ENCODE results near the gene AKAP6.
A peak's percentile ranks its signal among the peaks of the same experiment; 100 is the strongest.

AKAP6 gene

DNA sequence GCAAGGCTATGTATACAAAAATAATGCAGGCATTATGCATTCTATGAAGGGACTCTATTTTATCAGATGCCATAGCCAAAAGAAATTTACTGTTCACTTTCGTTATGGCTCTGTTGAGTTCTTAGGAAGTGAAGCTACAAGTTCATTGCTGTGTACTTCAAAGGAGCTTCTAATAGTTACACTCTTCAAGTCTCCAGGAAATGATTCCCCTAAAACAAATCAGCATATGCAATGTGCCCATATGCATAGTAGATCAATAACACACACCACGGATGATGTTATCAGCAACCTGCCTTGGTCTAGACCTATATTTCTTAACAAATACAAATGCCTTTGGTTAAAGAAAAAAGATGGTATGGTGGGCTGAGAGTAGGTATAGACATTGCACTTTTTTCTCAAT, 83.4 kb downstream of the AKAP6 start:
- DNase-seq (ENCODE audit: low spot score): no peak

DNA sequence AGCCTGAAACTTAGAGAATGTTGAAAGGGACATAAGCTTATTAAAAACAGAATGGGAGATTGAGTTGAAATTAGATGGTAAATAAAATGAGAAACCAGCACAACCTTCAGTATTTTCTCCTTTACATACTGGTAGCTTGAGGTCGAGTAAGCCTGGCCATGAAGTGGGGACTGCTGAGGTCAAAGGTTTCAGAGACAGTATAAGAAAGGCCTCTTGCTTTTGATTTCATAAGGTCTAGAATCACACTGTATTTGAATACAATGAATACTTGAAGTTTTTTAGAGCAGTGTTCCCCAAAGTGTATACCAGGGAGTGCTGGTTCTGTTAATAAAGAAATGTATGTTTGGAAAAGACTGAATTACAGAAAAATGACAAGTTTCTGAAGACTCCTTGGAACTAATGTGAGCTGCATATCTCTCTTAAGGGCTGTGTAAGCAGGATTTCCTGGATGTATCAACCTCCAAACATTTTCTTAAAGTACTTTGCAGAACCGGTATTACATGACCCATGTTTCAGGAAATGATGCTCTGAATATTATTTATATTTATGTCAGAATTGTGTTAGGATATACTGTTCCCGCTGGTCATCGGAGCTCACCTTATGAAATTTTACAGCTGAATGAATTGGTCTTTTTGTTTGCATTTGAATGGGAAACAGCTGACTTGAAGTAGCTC, 85.0 kb downstream of the AKAP6 start:
- DNase-seq (ENCODE audit: low spot score): no peak

DNA sequence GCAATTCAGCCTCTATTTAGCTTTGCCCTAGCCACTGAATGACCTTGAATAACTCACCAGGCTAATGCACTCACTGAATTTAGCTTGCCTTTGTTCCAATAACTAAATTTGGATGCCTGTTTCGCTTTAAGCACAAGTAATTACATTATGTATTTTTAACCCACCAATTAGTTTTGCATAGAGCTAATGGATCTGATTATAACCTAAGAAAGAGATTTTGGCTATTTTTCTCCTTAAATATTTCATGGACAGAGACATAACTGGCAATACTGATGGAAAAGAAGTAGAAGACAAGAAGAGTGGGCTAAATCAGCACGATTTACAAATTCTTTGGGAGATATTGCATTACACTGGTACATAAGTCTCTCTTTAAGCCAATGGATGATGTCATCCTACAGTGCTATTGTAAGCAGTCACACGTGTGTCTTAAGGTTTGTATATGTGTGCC, 85.7 kb downstream of the AKAP6 start:
- no peak for DNase-seq (ENCODE audit: low spot score)

DNA sequence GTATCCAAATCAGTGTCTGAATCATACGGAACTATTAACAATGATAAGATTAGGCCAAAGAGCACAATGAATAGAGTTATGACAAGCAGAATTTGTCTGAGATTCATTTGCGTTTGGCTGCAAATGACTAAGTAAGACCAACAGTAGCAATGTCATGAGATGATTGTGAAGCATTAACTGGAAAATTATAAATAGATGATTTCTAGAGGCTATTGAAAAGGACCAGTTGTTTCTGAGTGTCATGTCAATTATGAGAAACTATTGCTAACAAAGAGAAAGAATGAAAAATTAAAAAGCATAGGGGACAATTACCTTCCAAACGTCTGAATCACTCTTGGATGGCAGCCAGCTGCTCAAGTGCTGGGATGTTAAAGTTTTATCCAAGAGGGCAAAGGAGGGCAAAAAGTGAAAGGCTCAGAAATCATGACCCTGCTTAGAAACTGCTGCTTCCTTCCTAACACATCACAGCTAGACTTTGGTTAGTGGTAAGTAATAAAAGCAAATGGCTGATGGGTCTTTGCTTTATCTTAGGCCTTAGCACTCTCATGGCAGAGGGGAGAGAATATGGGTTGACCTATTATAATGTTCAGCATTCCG, 89.0 kb downstream of the AKAP6 start:
- peak; percentile 93 for DNase-seq (ENCODE audit: low spot score)

DNA sequence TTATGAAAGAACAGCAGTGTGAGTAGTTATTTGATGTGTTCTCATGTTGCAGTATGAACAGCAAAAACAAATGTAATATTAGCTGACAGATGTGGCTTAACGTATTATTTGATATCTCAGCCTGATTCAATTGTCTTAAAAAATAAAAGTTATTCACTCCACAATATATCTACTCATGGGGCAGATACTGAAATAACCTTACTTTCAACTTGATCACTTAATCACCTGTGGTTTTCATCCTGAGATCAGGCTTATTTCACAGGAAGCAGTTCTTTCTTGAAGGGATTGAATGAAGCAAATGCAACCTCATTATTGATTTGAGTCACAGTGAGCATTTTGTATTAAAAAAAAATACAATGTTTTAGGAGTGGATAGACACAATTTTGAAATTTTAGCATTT, 90.3 kb downstream of the AKAP6 start:
- peak; percentile 18 for DNase-seq (ENCODE audit: low spot score)

DNA sequence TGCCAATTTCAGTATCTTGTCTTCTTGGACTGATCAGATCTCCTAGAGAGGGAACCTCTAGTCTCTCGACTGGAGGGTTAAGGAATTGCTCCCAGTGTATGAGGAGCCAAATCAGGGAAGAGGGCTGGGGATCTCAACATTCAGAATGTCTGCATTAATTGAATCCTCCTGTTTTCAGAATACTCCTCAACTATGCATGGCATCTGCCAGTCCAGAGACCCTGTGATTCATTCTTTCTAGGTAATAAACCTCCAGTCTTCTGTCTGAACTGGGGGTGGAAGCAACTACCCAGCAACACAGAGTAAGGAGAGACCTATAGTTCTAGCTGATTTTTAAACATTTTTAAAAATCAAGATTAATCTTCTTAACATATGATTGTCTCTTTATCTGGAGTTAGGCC, 92.7 kb downstream of the AKAP6 start:
- peak; percentile 29 for DNase-seq (ENCODE audit: low spot score)

DNA sequence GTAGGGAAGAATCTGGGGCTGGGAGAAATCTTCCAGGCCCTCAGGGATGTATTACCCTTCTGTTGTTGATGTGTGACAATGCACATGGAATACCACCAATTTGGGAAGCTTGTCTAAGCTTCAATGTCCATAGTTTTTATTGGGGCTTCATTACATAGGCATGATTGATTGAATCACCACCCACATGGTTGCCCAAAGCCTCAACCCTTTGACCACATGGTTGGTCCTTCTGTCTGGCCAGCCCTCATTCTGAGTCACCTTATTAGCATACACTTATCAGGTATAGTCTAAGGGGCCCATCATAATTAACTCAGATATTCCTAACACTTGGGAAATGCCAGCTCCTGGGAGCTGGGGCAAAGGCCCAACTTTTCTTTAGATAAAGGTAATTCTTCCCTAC, 93.3 kb downstream of the AKAP6 start:
- no peak for DNase-seq (ENCODE audit: low spot score)

DNA sequence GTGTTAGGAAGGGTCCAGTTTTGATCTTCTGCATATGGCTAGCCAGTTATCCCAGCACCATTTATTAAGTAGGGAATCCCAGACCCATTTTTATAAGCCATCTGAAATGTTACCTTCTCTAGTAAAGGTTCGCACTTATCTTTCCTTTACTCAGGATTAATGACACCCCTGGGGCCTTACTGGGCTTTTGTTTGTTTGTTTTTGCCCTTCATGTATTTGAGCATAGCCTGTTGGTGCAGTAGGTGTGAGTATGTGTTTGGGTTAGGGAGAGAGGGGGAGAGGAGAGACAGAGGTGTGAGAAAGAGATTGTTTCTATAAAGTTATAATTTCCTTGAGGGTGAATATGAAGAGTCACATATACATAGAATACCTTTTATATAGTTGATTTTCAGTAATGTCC, 96.9 kb downstream of the AKAP6 start:
- no peak for DNase-seq (ENCODE audit: low spot score)

DNA sequence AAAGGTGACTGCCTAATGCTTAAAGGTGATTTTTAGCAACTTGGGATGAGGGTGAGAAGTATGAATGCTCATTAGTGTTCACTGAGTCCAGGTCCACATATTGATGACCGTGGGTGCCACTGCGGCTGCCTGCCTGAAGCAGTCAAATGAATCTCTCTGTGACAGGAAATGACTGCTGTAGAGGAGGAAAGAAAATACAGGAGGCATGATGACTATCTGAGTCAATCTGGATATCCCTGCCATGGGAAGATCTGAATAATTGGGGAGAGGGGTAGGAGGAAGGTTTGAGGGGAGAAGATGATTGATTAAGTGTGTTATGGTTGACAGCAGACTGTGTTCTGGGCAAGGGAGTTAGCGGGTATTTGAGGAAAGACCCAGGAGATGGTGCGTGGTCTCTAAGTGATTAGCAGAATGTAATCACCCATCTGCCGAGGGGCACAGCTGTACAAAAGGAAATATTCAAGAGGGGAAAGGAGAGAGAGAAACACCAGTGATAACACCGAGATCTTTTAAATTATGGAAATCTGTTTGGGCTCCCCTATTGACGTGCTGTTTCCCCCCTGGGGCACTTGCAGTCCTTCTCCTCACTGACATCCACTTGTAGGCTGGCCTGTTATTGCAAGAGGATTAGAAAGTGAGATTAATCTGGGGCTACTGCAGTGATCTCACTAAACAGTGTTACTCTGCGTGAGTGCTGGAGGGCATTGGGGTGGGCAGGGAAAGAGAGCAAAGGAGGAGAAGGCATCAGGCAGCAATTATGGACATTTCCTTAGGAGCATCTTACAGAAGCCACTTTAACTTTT, 97.7 kb downstream of the AKAP6 start:
- DNase-seq (ENCODE audit: low spot score): peak; percentile 39

DNA sequence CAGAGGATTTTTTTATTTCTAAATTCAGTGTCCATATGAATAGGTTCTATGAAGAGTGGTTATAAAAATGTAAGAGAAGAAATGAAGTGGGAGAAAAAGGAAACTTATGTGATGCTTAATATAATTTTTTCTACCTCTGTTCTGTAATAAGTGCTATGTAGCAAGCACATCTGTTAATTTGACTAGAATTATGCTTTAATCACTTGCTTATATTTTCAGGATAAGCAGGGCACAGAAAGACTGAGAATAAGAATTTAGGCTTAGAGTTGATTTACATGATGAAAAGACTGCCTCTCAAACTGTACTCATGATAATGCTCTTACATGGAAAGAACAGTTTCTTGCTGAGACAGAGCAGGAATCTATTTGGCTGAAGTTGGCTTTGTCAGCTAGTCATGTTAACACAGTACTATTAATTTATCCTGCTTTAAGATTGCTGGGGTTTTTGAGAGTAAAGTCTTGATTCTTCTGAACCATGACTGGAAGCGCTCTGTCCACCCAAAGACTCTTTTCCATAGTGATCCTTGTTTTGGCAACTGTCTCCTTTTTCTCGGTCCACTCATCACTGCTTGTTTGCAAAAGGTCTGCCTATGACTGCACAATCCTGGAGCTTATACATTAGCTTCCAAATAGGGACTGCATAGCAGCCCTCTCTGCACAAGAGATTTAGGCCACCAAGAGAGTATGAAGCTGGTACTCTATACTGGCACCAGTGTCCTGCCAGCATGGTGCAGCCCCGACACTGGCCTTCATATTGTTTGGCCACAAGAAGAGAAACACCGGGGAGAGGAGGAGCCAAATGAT, 98.8 kb downstream of the AKAP6 start:
- no peak for DNase-seq (ENCODE audit: low spot score)

DNA sequence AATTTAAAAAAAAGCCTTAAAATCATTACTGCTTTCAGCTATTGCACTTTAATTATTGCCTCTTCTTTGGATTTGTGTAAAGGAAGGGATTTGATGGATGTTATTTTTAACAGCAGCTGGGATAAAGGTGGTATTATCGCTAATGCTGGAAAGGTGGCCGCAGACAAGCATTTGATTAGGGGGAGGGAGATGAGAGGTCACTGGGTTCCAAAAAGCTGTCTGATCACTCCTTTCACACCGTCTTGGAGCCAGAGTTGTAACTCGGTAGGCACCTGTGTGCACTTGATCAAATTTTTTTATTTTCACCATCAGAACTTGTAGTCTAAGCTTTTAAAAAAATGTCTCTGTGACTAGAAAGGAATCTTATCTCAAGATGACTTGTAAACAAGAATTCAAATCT, 99.8 kb downstream of the AKAP6 start:
- no peak for DNase-seq (ENCODE audit: low spot score)

DNA sequence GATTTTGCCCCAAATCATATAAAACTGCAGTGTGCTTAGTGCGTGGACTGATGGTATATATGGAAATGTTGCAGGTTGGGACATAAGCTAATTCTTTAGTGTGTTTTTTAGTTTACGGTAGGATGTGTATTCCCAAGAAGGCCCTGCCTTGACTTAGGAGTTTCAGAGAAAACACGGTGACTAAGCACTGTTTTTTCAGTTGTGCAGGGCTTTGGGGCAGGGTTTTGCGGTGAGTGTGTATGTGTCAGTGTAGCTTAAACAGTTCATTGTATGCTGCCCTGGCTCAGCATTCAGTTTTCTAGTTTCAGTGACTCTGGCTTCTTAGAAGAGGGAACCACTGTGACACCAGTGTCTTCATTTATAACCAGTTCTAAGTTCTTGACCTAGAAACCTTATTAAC, 101.2 kb downstream of the AKAP6 start:
- no peak for DNase-seq (ENCODE audit: low spot score)

DNA sequence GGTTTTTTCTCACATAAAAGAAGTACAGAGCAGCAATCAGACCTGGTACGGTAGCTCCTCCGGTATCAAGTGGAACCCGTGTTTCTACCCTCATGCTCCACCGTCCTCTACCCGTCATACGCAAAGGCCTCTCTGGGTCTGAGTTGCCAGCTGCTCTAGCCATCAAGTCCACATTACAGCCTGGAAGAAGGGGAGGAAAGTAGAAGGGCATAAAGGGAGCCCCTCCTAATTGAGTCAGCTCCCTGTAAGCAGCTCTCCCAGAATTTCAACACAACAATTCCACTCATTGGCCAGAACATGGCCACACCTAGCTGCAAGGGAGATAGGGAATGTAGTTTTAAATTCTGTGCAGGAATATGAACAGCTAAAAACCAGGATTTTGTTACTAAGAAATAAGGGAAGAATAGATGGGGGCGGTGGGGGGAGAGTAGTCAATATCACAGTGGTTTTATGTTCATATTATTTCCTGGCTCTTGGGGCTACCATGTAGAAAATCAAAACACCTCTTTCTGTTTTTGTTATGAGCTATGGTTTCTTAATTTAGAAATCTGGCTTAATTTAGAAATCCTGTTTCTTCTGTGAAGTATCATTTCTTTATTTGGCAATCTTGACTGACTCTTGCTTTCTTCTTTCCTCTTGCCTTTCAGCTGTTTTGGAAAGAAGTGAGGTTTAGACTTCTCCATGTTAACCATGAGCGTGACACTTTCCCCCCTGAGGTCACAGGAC, 103.9 kb downstream of the AKAP6 start:
- no peak for DNase-seq (ENCODE audit: low spot score)

DNA sequence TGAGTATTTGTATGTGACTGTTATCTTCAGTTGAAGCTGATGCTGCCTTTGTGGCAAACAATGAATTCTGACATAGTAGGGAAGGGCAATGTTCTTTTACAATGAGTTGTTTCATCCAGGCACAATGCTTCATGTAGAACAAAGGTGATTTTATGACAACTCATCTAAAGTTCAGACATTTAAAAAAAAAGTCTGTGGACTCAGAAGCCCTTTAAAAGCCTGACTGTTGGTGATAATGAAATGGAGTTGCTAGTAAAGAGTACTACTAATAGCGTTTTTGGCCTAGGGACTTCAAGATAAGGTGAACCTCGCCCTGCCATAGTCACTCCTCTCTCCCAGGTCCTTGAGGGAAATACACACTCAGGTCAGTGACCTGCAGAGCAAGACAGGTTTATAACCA, 105.1 kb downstream of the AKAP6 start:
- DNase-seq (ENCODE audit: low spot score): no peak

DNA sequence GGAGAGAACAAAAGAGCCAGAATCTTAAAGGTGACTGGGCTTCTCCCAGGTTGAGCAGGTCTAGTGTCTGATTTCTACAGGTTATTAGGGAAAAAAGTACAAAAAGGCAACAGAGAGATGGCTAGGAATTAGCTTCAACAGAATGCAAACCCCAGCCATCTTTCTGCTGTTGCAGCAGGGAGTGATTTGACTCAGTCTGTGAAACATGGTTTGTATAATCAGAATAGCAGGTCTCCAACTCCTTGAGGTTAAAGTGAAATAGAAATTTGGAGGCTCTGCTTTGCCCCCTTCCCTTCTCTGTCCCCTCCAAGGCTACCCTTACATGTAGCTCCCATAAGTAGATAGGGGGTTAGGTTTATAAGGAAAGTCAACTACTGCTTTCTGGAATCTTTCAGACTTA, 105.8 kb downstream of the AKAP6 start:
- DNase-seq (ENCODE audit: low spot score): no peak

DNA sequence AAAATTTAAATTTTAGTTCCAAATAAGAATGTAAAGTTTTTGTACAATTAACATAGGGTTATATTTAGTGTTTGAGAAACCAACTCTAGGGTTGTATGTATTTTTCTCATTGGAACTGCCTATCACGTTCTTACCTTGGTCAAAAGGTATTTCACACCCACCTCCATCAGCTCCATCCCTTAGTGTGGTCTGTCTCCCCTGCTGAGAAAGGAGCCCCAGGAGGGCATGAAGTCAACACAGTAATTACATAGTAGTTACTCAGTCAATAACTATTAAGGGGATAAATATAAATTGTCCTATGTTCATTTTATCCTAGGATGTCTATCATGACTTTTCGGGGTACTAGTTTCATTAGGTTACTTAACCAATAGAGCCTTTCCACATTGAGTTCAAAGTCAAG, 106.3 kb downstream of the AKAP6 start:
- DNase-seq (ENCODE audit: low spot score): no peak

DNA sequence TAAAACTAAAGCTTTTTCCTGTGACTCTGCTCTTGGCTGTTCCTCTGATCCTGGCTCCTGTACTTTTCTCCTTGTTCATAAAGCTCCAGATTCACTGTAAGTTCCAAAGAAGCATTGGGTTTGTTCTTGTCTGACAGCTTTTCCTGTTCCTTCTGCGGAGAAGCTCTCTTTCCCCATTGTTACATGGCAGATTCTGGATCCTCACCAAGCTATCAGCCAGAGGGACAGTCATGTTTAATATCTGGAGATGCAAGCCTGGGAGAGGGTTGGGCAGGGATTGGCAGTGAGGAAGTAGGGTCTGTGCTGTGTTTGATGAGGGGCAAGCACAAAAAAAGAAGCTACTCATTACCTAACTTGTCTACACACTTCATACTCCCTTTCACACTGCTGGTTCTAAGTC, 107.9 kb downstream of the AKAP6 start:
- no peak for DNase-seq (ENCODE audit: low spot score)

DNA sequence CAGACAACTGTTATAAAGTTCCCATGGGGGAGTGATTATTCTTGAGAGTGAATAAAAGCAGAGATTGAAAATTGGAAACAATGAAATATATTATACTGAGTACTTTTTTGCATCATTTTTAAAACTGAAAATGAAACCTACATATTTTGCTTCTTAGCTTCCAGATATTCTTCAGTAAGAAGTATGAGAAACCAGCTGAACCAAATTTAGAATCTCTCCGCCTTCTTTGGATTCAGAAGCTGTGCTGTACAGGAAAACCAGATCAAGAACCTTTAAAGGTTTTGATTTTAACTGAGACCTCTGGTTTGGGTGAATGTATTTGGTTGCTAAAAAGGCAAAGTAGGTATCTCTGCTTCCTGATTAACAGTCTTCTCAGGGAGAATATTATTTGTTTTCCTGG, 109.4 kb downstream of the AKAP6 start:
- no peak for DNase-seq (ENCODE audit: low spot score)

DNA sequence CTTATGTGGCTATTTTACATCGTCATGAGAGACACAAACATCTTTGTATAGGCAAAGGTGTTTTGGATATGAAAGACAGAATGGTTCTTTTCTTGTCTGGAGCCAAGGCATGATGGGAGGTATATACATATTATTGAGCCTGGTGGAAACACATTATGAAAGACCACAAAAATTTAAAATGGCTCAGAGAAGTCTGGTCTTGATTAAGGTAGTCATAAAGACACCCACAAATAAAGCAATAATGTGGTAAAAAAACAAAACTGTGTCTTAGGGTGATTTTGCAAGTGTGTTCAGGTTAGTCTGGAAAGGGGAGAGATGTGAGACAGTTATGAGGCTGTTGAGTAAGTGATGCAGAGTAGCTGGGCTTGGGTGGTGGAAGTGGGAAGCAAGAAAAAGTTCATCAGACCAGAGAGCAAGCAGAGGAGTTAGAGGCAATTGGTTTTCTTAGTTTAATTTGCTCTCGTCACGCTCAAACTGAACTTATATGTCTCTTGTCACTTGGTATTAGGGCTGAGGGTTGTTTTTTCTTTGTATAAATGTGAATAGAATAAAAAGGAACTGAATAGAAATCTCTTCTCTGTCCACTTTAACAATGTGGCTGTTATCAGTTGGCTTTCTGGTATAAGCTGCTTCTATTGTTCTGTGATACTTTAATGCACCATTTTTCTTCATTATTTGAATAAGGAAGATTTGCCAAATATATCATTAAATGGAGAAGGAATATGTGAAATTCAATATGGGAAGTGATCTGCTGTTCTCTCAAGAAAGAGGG, 115.0 kb downstream of the AKAP6 start:
- DNase-seq (ENCODE audit: low spot score): no peak

DNA sequence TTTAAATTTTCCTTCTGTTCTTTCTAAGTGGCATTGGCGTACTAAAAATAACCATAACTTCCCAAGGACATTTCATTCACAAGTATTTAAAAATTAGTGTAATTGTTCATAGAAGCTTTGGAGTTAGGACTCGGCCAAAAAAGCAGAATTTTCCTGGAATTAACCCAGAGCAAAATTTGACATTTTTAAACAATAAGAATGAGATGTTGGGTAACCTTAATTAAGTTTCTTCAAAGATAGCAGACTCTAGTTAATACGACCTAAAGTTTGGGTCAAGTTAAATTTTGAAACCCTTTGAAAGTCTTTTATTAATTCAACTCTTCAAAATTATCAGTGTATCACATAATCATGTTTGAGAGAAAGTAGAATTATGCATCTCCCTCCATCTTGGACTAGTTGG, 118.3 kb downstream of the AKAP6 start:
- no peak for DNase-seq (ENCODE audit: low spot score)

DNA sequence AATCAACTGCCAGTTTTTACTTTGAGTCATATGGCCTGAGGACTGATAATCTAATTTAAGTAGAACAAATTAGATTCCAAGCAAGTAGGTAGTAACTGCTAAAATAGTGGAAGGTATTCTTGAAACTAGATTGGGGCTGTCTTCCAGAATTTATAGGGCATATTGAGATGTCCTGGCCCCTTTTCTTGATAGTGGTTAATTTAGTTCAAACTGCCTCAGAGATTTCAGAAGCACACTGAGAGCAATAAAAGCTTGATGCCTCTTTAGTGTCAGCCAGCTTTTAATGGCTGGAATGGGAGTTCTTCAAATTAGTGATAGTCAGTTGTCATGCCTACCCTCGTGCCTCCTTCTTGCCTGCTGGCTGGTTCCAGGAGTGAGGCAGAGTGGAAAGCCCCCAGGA, 120.5 kb downstream of the AKAP6 start:
- no peak for DNase-seq (ENCODE audit: low spot score)

Measured in kidney tubule cell (primary cell).